ENCODE measurements around the gene ZNF862.

- TF ChIP-seq THAP11 (CRISPR knock-in tag; IDR thresholded peaks at IDR 0.05) (no peak), PHF8 (CRISPR knock-in tag; IDR thresholded peaks at IDR 0.05) (no peak), DR1 (CRISPR knock-in tag; IDR thresholded peaks at IDR 0.05) (no peak), MZF1 (CRISPR knock-in tag; IDR thresholded peaks at IDR 0.05; ENCODE audit: borderline replicate concordance) (no peak), GMEB1 (CRISPR knock-in tag; IDR thresholded peaks at IDR 0.05; ENCODE audit: borderline replicate concordance) (no peak), SYNCRIP (IDR thresholded peaks at IDR 0.05; ENCODE audit: insufficient read depth, low read depth, low read length) (no peak), ZNF121 (CRISPR knock-in tag; IDR thresholded peaks at IDR 0.05) (no peak), FOXP1 (IDR thresholded peaks at IDR 0.05) (no peak), FOXP1 (CRISPR knock-in tag; IDR thresholded peaks at IDR 0.05) (no peak), EEA1 (CRISPR knock-in tag; IDR thresholded peaks at IDR 0.05; ENCODE audit: borderline replicate concordance) (no peak), ZNF510 (CRISPR knock-in tag; IDR thresholded peaks at IDR 0.05; ENCODE audit: low read depth) (no peak)
These were observed 26.6 kb downstream of the ZNF862 start for GRCh38 chr7:149864751-149865150.
